NCI-H2227 (cell line): ENCODE data around the gene PDE4C.
A peak's percentile ranks its signal among the peaks of the same experiment; 100 is the strongest.

ENCODE experiments used
- DNase-seq: peaks from one replicate; lab custom pipeline; 2025; ENCODE audit not compliant: unreplicated experiment; lab: John Stamatoyannopoulos, UW

PDE4C gene

DNA sequence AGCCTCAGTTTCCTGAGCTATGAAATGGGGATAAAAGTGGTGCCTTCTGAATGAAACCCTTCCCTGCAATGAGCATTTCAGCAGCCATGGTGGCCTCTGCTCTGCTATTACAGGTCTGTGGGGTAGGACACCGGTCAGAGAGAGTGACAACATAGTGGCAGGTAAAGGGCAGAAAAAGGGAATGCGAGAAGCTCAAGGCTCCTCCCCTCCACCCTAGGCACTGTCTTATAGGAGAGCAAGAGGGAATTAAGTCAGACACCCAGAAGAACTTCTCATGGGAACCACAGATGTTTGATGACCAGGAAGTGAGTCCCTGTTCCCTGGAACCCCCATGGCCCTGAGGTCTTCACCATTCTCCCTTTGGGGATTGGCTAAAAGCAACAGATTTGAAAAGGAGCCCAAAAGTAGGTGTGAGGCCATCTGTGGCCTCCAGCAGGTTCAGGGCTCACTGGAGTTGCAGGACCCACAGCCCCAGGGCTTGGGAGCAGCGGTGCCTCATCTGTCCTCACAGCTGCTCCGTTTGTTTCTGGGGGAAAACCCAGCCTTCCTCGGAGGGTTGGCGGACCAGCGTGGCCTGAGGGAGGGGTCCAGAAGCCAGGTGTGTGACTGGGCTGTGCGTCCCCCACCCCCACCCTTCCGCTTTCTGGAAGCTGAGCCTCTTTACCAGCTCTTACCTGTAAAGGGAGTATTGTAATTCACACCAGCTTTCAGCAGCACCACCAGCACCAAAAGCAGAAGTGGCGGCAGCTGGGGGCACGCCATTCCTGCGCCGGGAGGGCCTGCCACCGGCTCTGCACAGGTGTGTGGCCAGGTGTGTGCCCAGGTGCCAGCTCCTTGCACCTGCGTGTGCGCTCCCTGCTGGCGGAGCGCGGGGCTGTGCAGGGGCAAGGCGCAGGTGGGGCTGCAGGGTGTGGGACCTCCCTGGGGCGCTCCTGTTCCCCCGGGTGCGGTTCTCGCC, 28.6 kb upstream of the PDE4C start:
- DNase-seq = no peak

GRCh38 chr19:18253716-18254115, 27.5 kb upstream of the PDE4C start:
- DNase-seq = no peak

DNA sequence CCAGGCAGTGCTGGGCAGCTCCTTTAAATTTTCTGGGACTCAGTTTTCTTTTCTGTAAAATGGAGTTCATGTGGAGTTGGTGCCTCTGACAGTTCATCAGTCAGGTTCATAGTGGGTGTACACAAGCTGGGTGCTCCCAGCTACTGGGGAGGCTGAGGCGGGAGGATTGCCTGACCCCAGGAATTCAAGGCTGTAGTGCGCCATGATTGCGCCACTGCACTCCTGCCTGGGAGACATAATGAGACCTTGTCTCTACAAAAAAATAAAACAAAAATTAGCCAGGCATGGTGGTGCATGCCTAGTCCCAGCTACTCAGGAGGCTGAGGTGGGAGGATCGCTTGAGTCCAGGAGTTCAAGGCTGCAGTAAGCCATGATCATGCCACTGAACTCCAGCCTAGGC, 26.9 kb upstream of the PDE4C start:
- DNase-seq = no peak

- no peak for DNase-seq
Observed at GRCh38 chr19:18252370-18252717, 26.1 kb upstream of the PDE4C start.

- peak; percentile 75 for DNase-seq
Observed at GRCh38 chr19:18251587-18252369, 25.5 kb upstream of the PDE4C start.

- no peak for DNase-seq
Observed at GRCh38 chr19:18249834-18250233, 23.6 kb upstream of the PDE4C start.

DNA sequence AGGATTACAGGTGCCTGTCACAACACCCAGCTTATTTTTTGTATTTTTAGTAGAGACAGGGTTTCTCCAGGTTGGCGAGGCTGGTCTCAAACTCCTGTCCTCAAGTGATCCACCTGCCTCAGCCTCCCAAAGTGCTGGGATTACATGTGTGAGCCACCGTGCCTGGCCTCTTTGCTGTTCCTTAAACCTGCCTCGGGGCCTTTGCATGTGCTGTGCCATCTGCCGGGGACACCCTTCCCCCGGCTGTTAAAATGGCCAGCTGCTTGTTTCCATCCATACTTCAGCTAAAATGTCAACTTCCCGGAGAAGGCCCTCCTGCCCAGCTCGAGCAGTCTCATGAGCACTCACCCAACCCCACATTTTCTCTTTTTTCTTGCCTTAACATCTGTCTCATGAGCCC, 19.1 kb upstream of the PDE4C start:
- no peak for DNase-seq

- no peak for DNase-seq
Observed at GRCh38 chr19:18239303-18239702, 13.1 kb upstream of the PDE4C start.

GRCh38 chr19:18234194-18234593, 8.0 kb upstream of the PDE4C start:
- DNase-seq = peak; percentile 57

- peak; percentile 54 for DNase-seq
Observed at GRCh38 chr19:18233224-18233825, 7.1 kb upstream of the PDE4C start.

DNA sequence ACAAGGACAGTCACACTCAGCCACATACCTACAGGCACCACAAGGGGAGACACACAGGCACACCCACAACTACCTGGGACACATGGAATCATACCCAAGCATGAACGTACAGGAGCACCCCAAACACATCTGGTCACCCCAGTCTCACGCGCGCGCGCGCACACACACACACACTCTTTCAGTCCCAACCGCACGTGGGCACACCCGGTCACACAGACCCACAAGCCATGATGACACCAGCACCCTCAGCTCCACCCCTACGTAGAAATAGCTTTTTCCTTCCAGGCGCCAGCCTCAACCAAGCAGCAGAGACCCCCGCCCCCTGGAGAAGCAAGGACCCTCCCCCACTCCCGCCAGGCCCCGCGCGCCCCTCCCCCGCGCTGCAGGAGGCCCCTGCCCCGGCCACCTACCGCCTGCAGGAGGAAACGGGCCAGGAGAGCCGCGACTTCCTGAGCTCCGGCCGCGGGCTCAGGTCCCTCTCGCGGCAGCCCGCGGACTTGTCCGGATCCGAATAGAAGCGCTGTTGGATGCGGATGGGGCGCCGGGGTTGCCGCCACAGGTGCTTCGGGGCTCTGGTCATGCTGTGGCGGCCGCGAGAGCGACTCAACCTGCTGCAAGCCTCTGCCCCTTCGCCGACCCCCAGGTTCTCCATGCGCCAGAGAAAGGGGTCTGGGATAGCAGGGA, 6.4 kb upstream of the PDE4C start:
- DNase-seq = peak; percentile 68

GRCh38 chr19:18231775-18232174, 5.5 kb upstream of the PDE4C start:
- DNase-seq = no peak

GRCh38 chr19:18230941-18231734, 4.9 kb upstream of the PDE4C start:
- no peak for DNase-seq

GRCh38 chr19:18229915-18230314, 3.7 kb upstream of the PDE4C start:
- DNase-seq = no peak

GRCh38 chr19:18229474-18229873, 3.2 kb upstream of the PDE4C start:
- DNase-seq = no peak

- no peak for DNase-seq
Observed at GRCh38 chr19:18227781-18228271, 1.6 kb upstream of the PDE4C start.

- DNase-seq = no peak
Observed at GRCh38 chr19:18226956-18227780, 930 bp upstream of the PDE4C start.

DNA sequence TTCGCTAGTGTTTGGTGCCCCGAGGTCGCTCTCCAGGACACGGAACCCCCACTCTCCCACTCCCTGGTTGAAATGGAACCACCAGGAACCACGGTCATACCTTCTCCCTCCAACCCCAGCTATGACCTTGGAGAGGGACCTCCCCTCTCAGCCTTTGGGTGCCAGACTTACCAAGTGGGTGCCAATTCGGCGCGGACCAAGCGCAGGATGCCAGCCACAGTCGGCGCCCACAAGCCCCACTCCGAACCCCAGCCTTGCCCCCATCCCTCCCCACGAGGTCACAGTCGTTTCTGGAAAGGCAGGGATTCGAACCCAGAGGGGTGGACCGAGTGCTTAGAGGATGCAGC, 910 bp downstream of the PDE4C start:
- DNase-seq = no peak

DNA sequence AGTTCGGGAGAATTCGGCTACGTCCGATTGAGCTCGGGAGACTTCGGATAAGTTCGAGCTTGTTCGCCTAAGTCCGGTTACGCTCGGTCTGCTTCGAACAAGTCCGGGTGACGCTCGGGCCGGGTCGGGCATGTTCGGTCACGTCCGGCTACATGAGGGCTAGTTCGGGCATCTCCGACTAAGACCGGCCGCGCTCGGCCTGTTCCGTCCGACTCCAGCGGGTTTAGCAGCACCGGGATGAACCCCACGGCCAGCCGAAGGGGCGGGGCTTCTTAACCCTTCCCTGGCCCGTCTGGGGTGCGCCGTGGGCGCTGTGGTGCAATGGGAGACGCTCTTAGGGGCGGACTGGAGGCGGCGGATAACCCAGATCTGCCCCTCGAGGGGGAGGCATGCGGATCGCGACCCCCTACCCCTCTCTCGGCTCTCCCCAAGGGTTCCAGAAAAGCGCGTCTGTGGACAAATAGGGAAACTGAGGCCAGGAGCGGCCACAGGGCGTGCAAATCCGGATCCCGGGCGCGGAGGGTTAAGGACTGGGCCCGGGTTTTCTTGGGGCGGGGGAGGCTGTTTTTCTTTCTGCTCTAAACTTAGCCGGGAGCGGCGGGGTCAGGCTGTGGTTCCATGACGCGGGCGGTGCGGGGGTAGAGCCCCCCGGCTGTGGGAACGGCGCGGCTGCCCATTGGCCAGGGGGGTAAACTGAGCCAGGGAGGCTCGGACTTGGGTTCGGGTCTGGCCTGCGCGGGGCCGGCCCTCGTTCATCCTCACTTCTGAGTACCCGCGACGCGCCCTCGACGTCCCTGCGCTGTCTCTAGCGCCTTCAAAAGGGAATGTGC, 1.5 kb downstream of the PDE4C start:
- peak; percentile 98 for DNase-seq
